Urothelium cell line (cell line): ENCODE measurements around the gene MLLT6.

ENCODE experiments used
- DNase-seq: peaks from one replicate; pipeline ENCODE4 v3.0.0; 2011; ENCODE audit warnings: low spot score, mixed read lengths
- FAIRE-seq: peaks from 2 replicates; lab custom pipeline; 2011; peaks lifted over from hg19 to GRCh38; lab: Jason Lieb, UNC

Gene MLLT6

DNA sequence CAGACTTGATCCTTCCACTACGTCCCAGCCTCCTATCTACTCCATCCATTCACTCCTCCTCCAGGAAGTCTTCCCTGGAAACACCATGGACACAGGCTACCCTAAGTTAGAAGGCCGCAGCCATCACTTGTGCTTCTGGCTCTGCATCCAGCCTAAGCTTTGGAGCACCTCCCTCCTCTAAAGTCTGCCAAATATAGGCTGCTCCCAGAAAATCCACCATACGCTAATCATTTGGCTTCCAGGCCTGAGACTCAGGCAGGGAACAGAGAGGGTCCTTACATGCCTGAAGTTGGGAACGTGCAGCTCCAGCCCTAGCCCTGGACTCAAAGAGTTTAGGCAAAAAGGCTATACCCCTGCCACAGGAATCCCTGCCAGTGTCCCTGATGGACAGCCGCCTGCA lies 36.4 kb downstream of the MLLT6 start:
- no peak for FAIRE-seq
- DNase-seq, result no peak

DNA sequence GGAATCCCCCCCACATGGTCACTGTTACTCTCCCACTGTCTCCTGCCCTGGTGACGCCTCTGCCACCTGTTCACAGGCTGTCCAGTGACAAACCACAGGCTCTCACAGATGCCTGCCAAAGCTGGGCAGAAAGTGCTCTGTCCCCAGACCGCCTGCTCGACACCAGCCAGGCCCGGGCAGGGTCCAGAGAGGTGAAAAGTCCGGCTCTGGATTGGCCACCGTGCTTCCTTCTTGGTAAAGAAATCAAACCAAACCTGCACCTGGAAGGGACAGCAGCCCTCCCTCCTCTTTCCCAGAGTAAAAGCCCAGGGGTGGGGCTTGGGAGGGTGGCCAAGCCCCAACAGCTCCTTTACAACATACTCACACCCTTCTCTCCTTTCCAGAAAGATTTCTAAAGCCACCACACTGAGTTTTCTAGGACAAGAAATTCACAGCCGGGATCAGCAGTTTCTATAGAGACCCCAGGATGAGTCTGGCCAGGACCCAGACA lies 36.9 kb downstream of the MLLT6 start:
- DNase-seq, result no peak
- FAIRE-seq, result no peak

- DNase-seq (no peak), FAIRE-seq (no peak)
These were observed 37.6 kb downstream of the MLLT6 start for GRCh38 chr17:38742411-38743308.

DNA sequence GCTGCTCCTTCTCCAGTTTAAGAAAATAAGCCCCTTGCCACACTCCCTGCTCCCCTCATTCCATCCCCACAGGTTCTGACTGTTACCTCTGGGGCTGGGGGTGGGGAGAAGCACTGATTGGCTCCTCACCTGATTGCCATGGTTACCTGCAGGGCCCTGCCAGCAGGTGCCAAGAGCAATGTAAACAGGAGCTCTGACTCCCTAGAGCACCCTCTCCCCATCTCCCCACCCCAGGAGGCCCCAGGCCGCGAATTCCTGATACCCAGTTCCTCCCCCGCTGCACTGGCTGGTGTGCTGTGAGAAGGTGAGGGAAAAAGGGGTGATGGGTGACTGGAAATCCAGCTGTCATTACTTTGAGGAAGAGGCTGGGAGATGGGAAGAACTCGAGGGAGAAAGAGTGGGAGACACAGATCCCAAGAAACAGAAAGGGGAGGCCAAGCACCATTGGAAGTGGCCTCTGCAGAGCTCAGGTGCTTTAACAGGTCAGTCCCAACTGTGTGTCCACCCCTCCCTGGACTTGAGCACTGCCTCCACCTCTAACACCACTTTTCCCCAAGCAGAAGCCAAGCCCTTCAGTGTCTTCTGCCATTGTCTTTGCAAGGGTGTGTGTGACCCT lies 38.6 kb downstream of the MLLT6 start:
- FAIRE-seq (no peak), DNase-seq (no peak)

DNA sequence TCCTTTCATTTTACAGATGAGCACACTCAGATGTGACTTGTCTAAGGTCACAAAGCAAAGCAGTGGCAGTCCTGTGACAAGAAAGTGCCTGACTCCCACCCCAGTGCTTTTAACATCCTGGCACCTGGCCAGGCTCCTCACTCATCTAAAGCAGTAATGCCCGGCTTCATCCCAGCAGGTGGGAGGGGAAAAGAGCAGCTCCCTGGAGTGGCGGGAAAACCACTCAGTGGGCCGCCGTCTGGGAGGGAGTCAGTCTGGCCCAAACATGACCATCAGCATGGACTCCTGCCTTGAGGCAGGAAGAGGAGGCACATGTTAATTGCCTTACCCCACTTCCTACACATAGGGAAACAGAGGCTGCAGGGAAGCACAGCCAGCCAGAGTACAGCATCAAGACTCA lies 40.5 kb downstream of the MLLT6 start:
- FAIRE-seq, result no peak

DNA sequence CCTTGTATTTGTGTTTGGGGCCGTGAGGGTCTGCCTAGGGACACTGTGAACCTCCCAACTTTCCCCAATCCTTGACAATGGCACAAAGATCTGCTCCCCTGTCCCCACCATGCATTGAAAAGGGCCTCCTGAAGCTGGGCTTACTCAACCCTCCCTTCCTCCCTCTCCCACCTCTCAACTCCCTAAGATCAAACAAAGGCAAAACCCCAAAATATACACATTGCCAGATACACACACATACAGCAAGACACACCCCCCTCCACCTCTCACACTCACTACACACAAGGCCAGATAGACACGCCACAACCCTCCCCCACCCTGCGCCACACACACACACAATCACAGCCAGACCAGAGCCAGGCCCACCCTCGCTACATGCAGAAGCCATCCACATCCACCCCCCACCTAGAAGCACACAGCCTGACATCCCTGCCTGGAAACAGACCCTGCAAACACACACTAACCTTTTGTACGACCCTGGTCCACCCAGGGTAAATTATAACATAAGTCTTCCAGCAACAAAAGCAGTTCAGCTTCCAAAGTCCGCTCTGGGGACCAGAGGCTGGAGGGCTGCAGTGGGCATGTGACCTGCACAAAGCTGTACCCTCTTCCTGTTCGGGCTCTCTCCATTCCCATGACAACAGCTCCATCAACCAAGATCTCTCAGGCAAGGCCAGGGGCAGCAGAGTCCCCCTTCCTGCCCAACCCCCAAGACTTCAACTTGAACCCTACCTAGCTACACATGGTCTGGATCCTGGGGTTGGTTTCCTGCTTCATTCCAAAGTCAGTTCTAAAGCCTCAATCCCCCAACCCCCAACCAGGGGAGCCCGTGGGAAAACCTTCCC lies 41.2 kb downstream of the MLLT6 start:
- FAIRE-seq (no peak), DNase-seq (no peak)

More for the DNA sequence above, 40.5 kb downstream of the MLLT6 start:
- DNase-seq, result no peak

DNA sequence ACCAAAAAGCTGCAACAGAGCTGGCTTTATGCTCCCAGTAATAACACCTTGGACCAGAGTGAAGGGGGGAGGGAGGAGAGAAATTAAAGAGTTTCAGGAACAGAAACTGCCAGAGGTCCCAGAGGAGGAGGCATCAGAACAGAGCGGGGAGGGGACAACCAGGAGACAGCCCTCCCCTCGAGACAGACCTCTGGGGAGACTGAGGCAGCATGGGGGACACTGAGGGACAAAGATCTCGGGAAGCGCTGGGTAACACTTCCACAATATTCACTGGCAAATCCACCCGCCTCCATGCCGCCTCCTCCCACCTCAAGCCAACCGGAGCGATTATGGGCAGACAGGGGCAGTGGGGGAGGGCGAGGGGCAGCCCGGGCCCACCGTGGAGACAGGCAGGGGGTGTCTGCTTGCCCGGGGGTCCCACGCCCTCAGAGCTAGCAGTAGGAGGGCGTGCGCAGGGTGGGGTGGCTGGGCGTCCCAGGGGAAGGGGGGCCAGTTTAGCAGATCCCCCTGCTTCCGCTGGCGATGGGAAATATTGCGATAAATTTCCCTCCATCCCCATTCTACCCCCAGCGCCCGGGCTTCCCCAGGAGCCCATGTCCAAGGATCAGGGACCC lies 41.9 kb downstream of the MLLT6 start:
- no peak for DNase-seq
- no peak for FAIRE-seq

- DNase-seq, result peak; percentile 62
- no peak for FAIRE-seq
These were observed 42.5 kb downstream of the MLLT6 start for GRCh38 chr17:38747463-38748148.

- no peak for FAIRE-seq
These were observed 43.2 kb downstream of the MLLT6 start, which contains the start of gene PCGF2 for GRCh38 chr17:38748149-38748891. Gene PCGF2 (minus strand): TSS chr17:38748336. CDS start chr17:38740402, 7,934 bp downstream.

GRCh38 chr17:38748892-38749222 lies 43.8 kb downstream of the MLLT6 start:
- DNase-seq (no peak), FAIRE-seq (no peak)

More at GRCh38 chr17:38748149-38748891, 43.2 kb downstream of the MLLT6 start, which contains the start of gene PCGF2:
- DNase-seq, result peak; percentile 88

- no peak for FAIRE-seq
- peak; percentile 81 for DNase-seq
These were observed 44.4 kb downstream of the MLLT6 start for GRCh38 chr17:38749223-38750043.

GRCh38 chr17:38750044-38750311 lies 44.9 kb downstream of the MLLT6 start:
- FAIRE-seq (no peak), DNase-seq (no peak)

GRCh38 chr17:38750312-38751121 lies 45.4 kb downstream of the MLLT6 start:
- FAIRE-seq, result no peak
- DNase-seq, result no peak

DNA sequence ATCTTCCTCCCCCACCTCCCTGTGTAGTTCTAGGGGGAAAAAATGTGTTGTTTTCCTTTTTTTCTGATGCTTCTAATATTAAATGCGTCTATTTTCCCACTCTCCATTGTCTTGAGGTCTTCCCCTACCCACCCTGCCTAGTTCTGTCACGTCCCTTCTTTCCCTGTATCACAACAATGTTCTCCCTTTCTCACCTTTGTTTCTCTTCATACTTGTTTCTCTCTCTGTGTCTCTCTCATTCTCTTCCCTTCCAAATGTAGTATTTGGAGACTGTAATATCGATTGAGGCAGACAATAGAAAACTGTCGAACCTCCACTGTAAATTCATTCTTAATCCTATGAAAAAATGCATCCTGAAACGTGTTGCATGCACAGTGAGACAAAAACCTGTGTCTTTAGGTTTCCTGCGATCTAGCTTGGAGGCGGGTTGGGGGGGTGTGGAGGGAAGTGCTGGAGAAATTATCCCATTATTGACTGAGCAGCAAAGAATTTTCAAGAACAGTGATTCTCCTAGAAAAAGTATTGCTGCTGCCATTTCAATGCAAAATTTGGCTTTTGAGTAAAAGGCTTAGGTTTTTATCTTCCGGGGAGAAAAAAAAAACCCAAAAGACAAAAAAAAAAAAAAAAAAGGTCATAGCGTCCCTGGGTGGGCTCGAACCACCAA lies 46.2 kb downstream of the MLLT6 start:
- DNase-seq, result no peak

DNA sequence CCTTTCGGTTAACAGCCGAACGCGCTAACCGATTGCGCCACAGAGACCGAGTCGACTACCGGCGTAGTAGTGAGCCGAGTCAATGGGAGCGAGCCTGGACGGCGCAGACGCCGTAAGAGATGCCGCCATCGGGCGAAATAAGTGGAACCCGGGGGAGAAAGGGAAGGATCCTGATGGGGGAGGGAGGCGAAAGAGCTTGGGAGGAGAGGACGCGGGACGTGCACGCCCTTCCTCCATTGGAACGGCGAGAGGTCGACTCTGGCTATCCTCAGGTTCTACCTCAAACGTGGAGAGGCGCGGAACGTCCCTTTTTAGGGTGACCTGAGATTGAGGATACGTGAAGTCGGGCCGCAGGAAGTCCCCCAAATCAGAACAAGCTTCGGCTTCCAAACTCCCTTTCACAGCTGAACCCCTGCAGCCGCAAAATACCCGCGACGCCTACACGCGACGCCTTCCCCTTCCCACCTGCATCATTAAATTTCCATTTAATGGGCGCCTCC lies 46.8 kb downstream of the MLLT6 start:
- no peak for FAIRE-seq
- DNase-seq, result peak; percentile 87

More for the DNA sequence above, 46.2 kb downstream of the MLLT6 start:
- no peak for FAIRE-seq

GRCh38 chr17:38752308-38753070 lies 47.4 kb downstream of the MLLT6 start, which contains the start of gene PSMB3:
Gene PSMB3 (plus strand): TSS chr17:38752741. CDS start chr17:38752827, 86 bp downstream.
- FAIRE-seq (no peak), DNase-seq (peak; percentile 98)
